Effector memory CD4-positive, alpha-beta T cell (primary cell): ENCODE measurements around the gene VSX2.

Experiments used
- DNase-seq, 3 donors: peaks; one replicate each; pipeline ENCODE4 v3.0.0-alpha.2; 2020
- H3K27ac ChIP-seq: 2 replicates; pipeline ENCODE4 v1.7.0; 2013; ENCODE audit warnings: mild to moderate bottlenecking, low read length, moderate library complexity; ENCODE audit not compliant: insufficient read depth, poor library complexity, severe bottlenecking
- H3K27me3 ChIP-seq: replicated peaks from 2 replicates; pipeline ENCODE4 v1.7.0; 2013; ENCODE audit warnings: mild to moderate bottlenecking, low read length; ENCODE audit not compliant: insufficient read depth, control insufficient read depth, poor library complexity, severe bottlenecking
- H3K36me3 ChIP-seq: 2 replicates; pipeline ENCODE4 v1.7.0; 2013; ENCODE audit warnings: mild to moderate bottlenecking, low read length, moderate library complexity; ENCODE audit not compliant: control insufficient read depth, insufficient read depth
- H3K4me1 ChIP-seq: 2 replicates; pipeline ENCODE4 v1.7.0; 2013; ENCODE audit warnings: low read length, mild to moderate bottlenecking; ENCODE audit not compliant: control insufficient read depth, insufficient read depth, poor library complexity, severe bottlenecking
- H3K4me3 ChIP-seq: 2 replicates; pipeline ENCODE4 v1.7.0; 2013; ENCODE audit warnings: low read length, low read depth, mild to moderate bottlenecking; ENCODE audit not compliant: insufficient read depth, poor library complexity, severe bottlenecking
- H3K9me3 ChIP-seq: 2 replicates; pipeline ENCODE4 v1.7.0; 2013; ENCODE audit warnings: mild to moderate bottlenecking, low read length, moderate library complexity; ENCODE audit not compliant: control insufficient read depth
- total RNA-seq, 3 donors: gene quantifications; one replicate each; lab custom pipeline; 2026; lab: John Stamatoyannopoulos, UW

VSX2 gene
- total RNA-seq = 0 reads per million in 3 donors

GRCh38 chr14:74238974-74239847 lies at the start of gene VSX2:
Gene VSX2 (plus strand): TSS chr14:74239449. CDS start chr14:74239562, 113 bp downstream.
- no peak within 1 kb of the TSS for H3K27ac ChIP-seq
- H3K27me3 ChIP-seq = peaks cover 57% of the 10 kb centered on the region

GRCh38 chr14:74190927-74191575 lies 48.2 kb upstream of the VSX2 start:
- Histone ChIP-seq H3K4me3 (no peak overlapping the region), H3K27me3 (no peaks in the 10 kb centered on the region), H3K27ac (no peak overlapping the region), H3K9me3 (no peaks in the 10 kb centered on the region), H3K4me1 (no peaks in the 10 kb centered on the region), H3K36me3 (no peaks in the 10 kb centered on the region)
- no peak for DNase-seq

More at GRCh38 chr14:74238974-74239847, at the start of gene VSX2:
- peaks cover 24% of the 10 kb centered on the region for H3K4me1 ChIP-seq
- DNase-seq = no peak
- H3K4me3 ChIP-seq = peak within 1 kb of the TSS; percentile 29
- no peaks in the 10 kb centered on the region for H3K9me3 ChIP-seq
- no peaks in the 10 kb centered on the region for H3K36me3 ChIP-seq

GRCh38 chr14:74194506-74195274 lies 44.6 kb upstream of the VSX2 start:
- no peak overlapping the region for H3K27ac ChIP-seq
- no peaks in the 10 kb centered on the region for H3K4me1 ChIP-seq
- no peaks in the 10 kb centered on the region for H3K36me3 ChIP-seq
- no peaks in the 10 kb centered on the region for H3K27me3 ChIP-seq
- no peak overlapping the region for H3K4me3 ChIP-seq
- H3K9me3 ChIP-seq = no peaks in the 10 kb centered on the region
- no peak for DNase-seq

GRCh38 chr14:74195623-74196022 lies 43.6 kb upstream of the VSX2 start:
- Histone ChIP-seq H3K9me3 (no peaks in the 10 kb centered on the region), H3K4me3 (no peak overlapping the region)
- no peak for DNase-seq

GRCh38 chr14:74198441-74199234 lies 40.6 kb upstream of the VSX2 start:
- H3K4me3 ChIP-seq = no peak overlapping the region
- peaks cover 6% of the 10 kb centered on the region for H3K36me3 ChIP-seq
- no peaks in the 10 kb centered on the region for H3K27me3 ChIP-seq
- H3K4me1 ChIP-seq = no peaks in the 10 kb centered on the region
- no peak overlapping the region for H3K27ac ChIP-seq
- no peaks in the 10 kb centered on the region for H3K9me3 ChIP-seq
- no peak for DNase-seq

More at GRCh38 chr14:74195623-74196022, 43.6 kb upstream of the VSX2 start:
- Histone ChIP-seq H3K36me3 (no peaks in the 10 kb centered on the region), H3K27me3 (no peaks in the 10 kb centered on the region), H3K4me1 (no peaks in the 10 kb centered on the region), H3K27ac (no peak overlapping the region)

GRCh38 chr14:74202113-74202512 lies 37.1 kb upstream of the VSX2 start:
- no peaks in the 10 kb centered on the region for H3K9me3 ChIP-seq
- DNase-seq = no peak
- no peaks in the 10 kb centered on the region for H3K4me1 ChIP-seq
- no peak overlapping the region for H3K4me3 ChIP-seq
- H3K27me3 ChIP-seq = no peaks in the 10 kb centered on the region
- H3K27ac ChIP-seq = no peak overlapping the region
- peaks cover 7% of the 10 kb centered on the region for H3K36me3 ChIP-seq

GRCh38 chr14:74203639-74204038 lies 35.6 kb upstream of the VSX2 start:
- no peak for DNase-seq
- peaks cover 7% of the 10 kb centered on the region for H3K36me3 ChIP-seq
- H3K27ac ChIP-seq = no peak overlapping the region

GRCh38 chr14:74204491-74204890 lies 34.8 kb upstream of the VSX2 start:
- Histone ChIP-seq H3K27ac (no peak overlapping the region), H3K36me3 (peaks cover 7% of the 10 kb centered on the region), H3K27me3 (no peaks in the 10 kb centered on the region), H3K4me1 (no peaks in the 10 kb centered on the region), H3K4me3 (no peak overlapping the region), H3K9me3 (no peaks in the 10 kb centered on the region)
- DNase-seq = no peak

More at GRCh38 chr14:74203639-74204038, 35.6 kb upstream of the VSX2 start:
- no peaks in the 10 kb centered on the region for H3K9me3 ChIP-seq
- no peak overlapping the region for H3K4me3 ChIP-seq
- H3K4me1 ChIP-seq = no peaks in the 10 kb centered on the region
- no peaks in the 10 kb centered on the region for H3K27me3 ChIP-seq

- Histone ChIP-seq H3K4me3 (no peak overlapping the region), H3K36me3 (peaks cover 7% of the 10 kb centered on the region), H3K9me3 (no peaks in the 10 kb centered on the region), H3K4me1 (no peaks in the 10 kb centered on the region), H3K27ac (no peak overlapping the region), H3K27me3 (no peaks in the 10 kb centered on the region)
- no peak for DNase-seq
Observed at GRCh38 chr14:74205882-74206281, 33.4 kb upstream of the VSX2 start.
